Frontal cortex (tissue), 4 donors: ENCODE data around the gene BIRC3. TPM values are rescaled to one million over a fixed set of nuclear protein-coding genes. Genes with fewer than 3 reads are reported as not detected.
"Not testable (repeated sequence)": the region's sequence is repeated elsewhere in the genome, so short reads cannot be mapped to it uniquely, and the experiment has no call there.

Source experiments
- DNase-seq, 2 donors: peaks; one replicate each; pipeline ENCODE4 v3.0.0; 2012; ENCODE audit warnings: low spot score in 2 of 2
- FAIRE-seq: peaks from 2 replicates; lab custom pipeline; 2012; peaks lifted over from hg19 to GRCh38; lab: Jason Lieb, UNC
- total RNA-seq: library from RNA; depleted of rRNA; stranded (reverse); fragments of >200 nt; gene quantifications from one replicate; pipeline ENCODE4 v1.2.3, GENCODE V29; 2014
- donor health status: control.
- donor health status: control.
- donor health status: control.

BIRC3 gene
- total RNA-seq, 1 donor from 2014 or later, result 1.6 TPM

DNA sequence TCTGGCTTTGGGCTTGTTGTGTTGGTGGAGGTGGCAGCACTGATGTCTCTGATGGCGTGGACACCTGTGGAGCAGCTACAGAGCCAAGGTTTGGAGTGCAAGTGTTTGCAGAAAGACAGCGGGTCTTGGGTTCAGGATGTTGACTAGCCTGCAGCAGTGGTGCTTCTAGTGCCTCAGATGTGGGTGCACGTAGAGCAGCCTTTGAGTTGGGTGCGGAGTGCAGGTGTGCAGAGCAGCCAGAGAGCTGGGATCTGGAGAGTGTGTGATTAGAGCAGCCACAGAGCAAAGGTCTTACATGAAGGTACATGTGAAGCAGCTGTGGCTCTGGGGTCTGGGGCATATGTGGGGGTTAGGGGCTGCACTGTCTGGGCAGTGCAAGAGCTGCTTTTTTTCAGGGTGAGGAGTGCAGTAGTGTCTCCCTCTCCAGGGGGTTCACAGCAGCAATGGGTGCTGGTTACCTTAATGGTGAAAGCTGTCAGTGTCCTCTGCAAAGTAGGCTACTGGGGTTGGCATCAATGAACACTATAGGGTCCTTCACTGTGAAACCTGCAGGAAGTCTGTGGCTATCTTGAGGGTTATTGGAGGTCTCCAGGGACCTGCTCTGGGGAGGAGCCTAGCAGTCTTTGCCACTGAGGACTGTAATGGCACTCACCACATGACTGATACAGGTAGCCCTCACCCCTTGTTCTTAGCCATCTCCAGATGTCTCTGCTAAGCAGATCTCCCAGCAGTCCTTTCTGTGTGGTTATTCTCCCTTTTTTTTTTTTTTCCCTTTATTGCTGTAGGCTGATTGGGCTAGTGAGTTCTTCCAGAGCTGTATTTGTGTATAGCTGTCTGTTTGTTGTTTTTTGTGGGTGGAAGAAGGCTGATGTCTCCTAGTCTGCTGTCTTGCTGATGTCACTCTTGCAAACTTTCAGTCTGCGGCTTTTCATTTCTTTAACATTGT is 44.1 kb downstream of the BIRC3 start:
- FAIRE-seq (no peak), DNase-seq (no peak)

DNA sequence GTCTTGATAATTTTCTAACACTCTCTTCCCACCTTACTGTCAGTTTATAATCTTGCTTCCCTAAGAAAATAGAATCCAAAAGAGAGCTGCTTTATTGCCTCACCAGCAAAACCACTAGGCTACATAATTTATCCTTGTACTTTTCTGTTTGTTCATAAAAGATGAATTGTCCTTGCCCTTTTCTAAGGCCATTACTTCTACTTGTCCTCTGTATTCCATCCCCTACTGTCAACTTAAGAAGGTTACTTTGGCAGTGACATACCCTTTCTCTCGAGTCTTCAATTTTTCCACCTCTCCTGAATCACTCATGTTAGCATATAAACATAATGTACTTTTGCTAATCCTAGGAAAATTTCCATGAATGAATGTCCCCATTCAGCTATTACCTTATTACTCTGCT is 47.7 kb downstream of the BIRC3 start:
- DNase-seq, result no peak
- no peak for FAIRE-seq

DNA sequence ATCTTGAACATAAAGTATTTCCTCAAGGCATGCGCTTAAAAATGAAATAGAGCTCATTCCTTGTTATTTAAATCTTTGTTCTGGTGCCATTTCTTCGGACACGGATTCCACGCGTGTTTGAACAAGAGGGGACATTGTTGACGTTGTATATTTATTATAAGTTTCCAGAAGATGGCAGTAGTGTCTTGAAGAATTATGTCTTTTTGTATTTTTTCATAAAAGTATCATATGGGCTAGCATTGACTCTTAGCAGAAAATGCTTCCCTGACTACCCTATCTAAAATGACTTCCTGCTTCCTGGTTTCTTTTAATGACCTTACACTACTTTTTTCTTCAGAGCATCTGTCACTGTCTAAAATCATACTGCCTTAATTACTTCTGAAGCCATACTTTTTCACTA is 50.1 kb downstream of the BIRC3 start:
- FAIRE-seq, result peak; percentile 44

DNA sequence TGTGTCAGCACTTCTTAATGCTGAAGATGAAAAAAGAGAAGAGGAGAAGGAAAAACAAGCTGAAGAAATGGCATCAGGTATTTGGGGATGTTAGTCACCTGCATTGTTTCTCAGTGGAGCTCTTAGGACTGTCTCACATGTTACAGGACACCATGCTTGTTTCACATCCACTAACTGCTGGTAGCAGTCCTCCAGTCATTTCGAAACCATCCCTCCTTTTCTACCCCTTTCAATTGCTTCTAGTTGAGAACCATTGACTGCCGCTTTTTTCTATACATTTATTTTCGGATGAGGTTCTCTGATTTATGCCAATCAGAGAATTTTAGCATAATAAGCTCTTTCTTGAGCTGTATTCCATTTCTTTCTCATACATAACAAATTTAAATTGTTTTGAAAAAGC is 51.2 kb downstream of the BIRC3 start:
- no peak for DNase-seq

More for the DNA sequence above, 50.1 kb downstream of the BIRC3 start:
- DNase-seq, result peak in 1 of 2 donors; percentile 30

DNA sequence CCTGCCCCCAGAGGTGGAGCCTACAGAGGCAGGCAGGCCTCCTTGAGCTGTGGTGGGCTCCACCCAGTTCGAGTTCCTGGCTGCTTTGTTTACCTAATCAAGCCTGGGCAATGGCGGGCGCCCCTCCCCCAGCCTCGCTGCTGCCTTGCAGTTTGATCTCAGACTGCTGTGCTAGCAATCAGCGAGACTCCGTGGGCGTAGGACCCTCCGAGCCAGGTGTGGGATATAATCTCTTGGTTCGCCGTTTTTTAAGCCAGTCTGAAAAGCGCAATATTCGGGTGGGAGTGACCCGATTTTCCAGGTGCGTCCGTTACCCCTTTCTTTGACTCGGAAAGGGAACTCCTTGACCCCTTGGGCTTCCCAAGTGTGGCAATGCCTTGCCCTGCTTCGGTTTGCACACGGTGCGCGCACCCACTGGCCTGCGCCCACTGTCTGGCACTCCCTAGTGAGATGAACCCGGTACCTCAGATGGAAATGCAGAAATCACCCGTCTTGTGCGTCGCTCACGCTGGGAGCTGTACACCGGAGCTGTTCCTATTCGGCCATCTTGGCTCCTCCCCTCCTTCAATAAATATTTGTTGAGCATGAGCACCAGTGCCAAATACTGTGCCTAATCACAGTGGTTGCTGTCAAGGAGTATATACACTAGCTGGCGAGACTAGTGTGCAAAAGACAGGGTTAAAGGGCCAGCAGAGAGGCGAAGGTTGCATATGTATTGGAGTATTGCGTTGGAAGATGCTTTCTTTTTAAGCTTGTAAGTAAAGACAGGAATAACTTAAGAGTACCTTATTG is 57.5 kb downstream of the BIRC3 start:
- FAIRE-seq, DNase-seq: not testable (repeated sequence)

More for the DNA sequence above, 51.2 kb downstream of the BIRC3 start:
- no peak for FAIRE-seq

DNA sequence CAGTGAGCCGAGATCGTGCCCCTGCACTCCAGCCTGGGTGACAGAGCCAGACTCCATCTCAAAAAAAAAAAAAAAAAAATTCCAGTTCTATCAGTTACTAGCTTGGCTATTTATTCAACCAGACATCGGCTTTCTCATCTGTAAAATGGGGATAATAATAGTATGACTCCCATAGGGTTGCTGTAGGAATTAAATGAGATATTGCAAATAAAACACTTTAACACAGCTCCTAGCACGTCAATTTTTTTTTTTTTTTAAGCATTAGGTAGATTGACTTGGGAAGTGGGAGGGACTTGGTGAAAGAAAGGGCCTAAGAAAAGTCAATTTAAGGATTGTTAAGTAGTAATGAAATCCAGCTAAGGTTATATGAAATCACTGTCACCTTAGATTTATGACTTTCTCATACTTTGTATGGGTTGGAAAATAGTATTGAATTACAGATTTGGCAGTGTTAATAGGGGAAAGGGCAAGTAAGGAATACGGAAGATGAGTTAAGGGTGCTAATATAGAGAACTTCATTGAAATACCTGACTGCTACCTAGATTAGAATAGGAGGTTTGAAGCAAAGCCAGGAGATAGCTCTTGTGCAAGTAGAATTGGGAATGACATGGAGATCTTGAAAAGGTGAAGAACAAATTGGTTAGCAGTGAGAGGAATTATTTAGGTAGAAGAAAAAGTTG is 58.6 kb downstream of the BIRC3 start:
- no peak for FAIRE-seq
- no peak for DNase-seq

DNA sequence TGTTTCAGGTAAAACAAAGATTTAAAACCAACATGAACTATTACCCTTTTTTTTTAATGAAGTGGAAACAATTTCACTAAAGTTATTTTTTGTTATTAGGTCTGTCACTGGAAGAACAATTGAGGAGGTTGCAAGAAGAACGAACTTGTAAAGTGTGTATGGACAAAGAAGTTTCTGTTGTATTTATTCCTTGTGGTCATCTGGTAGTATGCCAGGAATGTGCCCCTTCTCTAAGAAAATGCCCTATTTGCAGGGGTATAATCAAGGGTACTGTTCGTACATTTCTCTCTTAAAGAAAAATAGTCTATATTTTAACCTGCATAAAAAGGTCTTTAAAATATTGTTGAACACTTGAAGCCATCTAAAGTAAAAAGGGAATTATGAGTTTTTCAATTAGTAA is 60.6 kb downstream of the BIRC3 start:
- no peak for FAIRE-seq
- no peak for DNase-seq

DNA sequence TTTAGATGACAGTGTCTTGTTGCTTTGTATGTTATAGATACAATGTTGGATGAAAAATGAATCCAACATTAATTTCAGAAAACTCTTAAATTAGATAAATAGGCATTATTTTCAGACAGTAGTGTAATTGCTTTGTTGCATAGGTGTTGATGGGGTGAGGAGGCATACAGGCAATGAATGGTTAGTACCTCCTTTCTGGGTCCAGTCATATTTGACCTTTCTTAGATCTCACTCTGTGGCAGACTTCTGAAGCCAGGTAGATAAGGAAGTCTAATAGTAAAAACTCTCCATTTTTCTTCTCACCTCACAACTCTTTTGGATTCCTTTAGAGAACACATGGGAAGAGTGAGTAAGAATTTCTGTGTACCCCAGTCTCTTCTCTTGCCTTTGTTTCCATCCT is 61.5 kb downstream of the BIRC3 start:
- no peak for DNase-seq
- no peak for FAIRE-seq

DNA sequence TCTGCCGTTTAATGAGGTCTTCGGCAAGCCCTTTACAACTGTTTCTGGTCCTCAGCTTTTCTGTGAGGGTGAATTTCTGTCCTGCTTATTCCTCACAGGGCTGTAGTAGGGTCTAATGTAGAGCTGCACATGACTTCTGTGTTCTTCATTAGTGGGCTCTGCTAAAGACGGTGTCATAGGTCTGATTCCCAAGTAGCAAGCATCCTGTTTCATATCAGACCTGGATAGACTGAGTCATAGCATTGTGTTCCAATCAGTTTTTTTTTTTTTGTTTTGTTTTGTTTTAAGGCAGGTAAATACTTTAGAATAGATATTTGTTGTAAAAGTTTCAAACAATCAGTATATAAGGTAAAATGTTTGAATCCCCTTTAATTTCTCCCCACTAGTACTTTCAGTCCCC is 65.1 kb downstream of the BIRC3 start:
- no peak for FAIRE-seq
- no peak for DNase-seq

DNA sequence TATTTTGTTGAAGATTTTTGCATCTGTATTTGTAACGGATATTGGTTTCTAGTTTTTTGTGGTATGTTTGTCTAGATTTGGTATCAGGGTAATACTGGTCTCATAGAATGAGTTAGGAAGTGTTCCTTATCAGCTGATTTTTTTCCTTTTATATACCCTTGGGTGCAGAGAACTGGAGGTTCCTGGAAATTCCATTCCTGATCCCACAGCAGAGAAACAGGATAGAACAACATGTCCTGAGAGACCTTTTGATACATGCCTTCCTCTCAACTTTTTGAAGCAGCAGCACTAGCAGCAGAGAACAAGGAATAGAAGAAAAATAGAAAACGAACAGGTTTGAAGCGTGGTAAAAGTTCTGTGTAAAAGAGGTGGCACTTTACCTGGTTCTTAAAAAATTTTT is 66.6 kb downstream of the BIRC3 start:
- DNase-seq, result no peak

DNA sequence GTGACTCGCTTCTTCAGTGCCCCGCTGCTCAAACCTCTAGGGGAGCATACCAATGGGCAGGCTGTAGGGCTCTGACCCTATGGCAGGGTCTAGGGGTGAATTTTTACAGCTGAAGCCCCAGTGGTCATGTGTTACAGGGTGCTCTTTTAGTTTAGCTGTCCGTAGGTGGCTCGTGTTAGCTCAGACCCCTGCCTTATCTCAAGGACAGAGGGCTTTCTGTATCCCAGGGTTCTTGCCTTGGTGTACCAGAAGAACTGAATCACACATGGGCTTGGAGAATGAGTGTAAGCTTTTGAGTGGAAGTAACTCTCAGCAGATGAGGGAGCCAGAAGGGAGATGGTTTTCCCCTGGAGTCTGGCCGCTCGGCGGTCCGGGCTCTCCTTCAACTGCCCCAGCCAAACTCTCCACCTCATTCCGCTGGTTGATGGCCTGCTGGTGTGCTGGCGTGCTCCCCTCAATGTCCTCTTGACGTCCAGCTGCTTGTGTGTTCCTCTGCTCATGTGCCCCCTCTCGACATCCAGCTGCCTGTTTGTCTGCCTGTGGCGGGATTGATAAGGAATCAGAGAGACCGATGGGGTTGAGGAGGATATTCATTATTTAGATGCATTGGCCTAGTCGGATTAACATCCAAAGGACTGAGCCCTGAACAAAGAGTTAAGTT is 67.3 kb downstream of the BIRC3 start:
- DNase-seq (no peak), FAIRE-seq (no peak)

More for the DNA sequence above, 66.6 kb downstream of the BIRC3 start:
- no peak for FAIRE-seq

DNA sequence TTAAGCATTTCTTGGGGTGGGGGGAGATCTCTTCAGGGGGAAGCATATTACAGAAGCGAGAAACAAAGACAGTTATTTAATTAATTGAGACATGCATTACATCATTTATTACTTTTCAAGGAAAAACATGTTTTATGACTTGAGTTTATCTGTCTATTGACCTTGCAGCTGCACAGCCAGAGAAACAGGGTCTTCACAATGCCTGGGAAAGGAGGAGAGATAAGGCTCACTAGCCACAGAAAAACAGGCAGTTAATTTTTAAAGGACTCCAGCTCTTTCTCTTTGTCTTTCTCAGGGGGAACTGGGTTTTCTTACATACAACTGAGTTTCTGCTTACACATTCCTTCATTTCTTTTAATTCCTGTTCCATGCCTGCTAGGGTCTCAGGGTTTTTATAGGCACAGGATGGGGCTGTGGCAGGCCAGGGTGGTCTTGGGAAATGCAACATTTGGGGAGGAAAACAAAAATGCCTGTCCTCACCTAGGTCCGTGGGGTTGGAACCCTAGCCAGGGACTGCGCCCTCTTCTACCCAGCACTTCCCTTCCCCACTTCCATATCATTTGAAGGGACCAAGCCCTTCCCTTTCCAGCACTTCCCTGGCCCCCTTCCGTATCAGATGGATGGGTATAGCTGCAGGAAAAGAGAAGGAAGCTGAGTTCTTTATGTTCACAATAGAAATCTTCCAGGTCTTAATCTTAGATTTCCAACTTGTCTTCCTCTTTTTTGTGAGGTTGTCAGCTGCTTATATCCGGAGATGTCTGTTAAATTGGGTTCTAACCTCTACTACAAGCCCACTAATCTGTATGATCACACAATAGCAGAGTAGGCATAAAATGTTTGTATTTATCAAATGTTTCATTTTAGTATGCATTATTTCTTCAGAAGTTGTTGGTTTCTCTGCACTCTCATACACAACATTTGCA is 68.1 kb downstream of the BIRC3 start:
- FAIRE-seq (no peak), DNase-seq (no peak)

DNA sequence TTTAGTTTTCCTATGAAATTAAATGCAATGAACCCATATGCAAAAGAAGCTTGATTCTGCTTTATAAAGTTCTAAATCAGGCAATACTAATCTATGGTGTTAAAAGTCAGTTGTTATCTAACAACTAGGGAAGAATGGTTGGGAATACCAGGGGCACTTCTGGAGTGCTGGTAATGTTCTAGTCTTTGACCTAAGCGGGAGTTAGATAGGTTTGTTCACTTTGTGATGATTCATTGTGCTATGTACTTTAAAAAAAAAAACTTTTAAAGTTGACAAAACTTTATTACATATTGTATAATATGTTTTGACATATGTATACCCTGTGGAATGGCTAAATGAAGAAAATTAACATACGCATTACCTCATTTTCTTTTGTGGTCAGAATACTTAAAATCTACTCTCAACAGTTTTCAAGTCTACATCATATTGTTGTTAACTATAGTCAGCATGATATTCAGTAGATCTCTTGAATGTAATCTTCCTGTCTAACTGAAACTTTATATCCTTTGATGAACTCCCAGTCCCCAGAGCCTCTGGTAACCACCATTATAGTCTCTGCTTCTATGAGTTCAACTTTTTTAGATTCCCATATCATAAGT is 69.0 kb downstream of the BIRC3 start:
- FAIRE-seq (no peak), DNase-seq (no peak)

DNA sequence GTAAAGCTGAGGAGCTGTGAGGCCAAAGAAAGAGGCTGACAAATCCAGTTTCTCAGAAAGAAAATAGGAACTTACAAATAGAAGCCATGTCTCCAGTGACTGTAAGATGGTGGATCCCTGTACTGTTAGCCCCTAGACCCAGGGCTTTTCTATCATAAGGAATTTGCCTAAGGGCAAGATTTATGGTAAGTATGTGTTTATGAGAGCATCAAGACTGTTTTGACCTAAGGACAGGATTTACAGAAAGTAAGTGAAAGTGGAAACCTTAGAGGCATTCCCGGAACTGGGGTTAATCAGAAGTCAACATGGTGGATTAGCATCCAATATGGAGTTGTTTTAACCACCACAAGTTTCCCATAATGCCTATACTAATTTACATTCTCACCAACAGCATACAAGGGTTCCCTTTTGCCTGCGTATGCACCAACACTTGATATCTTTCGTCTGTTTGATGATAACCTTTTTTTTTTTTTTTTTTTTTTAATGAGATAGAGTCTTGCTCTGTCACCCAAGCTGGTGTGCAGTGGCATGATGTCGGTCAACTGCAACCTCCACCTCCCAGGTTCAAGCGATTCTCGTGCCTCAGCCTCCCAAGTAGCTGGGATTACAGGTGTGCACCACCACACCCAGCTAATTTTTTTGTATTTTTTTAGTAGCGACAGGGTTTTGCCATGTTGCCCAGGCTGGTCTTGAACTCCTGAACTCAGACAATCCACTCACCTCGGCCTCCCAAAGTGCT is 69.9 kb downstream of the BIRC3 start:
- DNase-seq (no peak), FAIRE-seq (no peak)
